Measurements from ENCODE around the gene POTEH.
"Not testable (repeated sequence)": the region's sequence is repeated elsewhere in the genome, so short reads cannot be mapped to it uniquely, and the experiment has no call there.

GRCh38 chr22:15661102-15661501 is 28.7 kb upstream of the POTEH start:
- TF ChIP-seq CTCF, POLR2A (IDR thresholded peaks at IDR 0.05): not testable (repeated sequence)
